Suprapubic skin (tissue), 4 donors: ENCODE measurements around the gene FGF2. TPM values are rescaled to one million over a fixed set of nuclear protein-coding genes. Genes with fewer than 3 reads are reported as not detected.

Experiments used
- DNase-seq, 2 donors: peaks; one replicate each; pipeline ENCODE4 v3.0.0-alpha.2; 2019; ENCODE audit warnings: low spot score in 2 of 2
- H3K27ac ChIP-seq: fragments of 200-600 bp; sonication (generic); one replicate; pipeline ENCODE4 v1.5.1; 2019
- H3K27me3 ChIP-seq: fragments of 200-600 bp; sonication (generic); one replicate; pipeline ENCODE4 v1.5.1; 2019
- H3K36me3 ChIP-seq: fragments of 200-600 bp; sonication (generic); one replicate; pipeline ENCODE4 v1.5.1; 2019
- H3K4me1 ChIP-seq: fragments of 200-600 bp; sonication (generic); one replicate; pipeline ENCODE4 v1.5.1; 2019
- H3K4me3 ChIP-seq: fragments of 200-600 bp; sonication (generic); one replicate; pipeline ENCODE4 v1.5.1; 2019; ENCODE audit warnings: mild to moderate bottlenecking
- H3K9me3 ChIP-seq: fragments of 200-600 bp; sonication (generic); one replicate; pipeline ENCODE4 v1.5.1; 2019
- EP300 ChIP-seq: sonication (generic); formaldehyde crosslinking; IDR thresholded peaks from one replicate; pipeline ENCODE4 v1.6.1; 2017; ENCODE audit warnings: antibody characterized with exemption
- POLR2A ChIP-seq, 2 donors: fragments of 450-650 bp; IDR thresholded peaks; one replicate each; pipeline ENCODE4 v1.6.1; 2017; ENCODE audit warnings: antibody characterized with exemption in 2 of 2, mild to moderate bottlenecking in 2 of 2, moderate library complexity in 2 of 2
- POLR2AphosphoS5 ChIP-seq, 3 donors: sonication (generic); formaldehyde crosslinking; IDR thresholded peaks; one replicate each; pipeline ENCODE4 v1.6.1; 2017; ENCODE audit warnings: antibody characterized with exemption in 3 of 3
- WGBS: methylation state at CpG from one replicate; pipeline ENCODE4 v1.1.5; 2018; 5-methylcytosine and 5-hydroxymethylcytosine counted together
- total RNA-seq, 4 donors: library from RNA; depleted of rRNA; stranded (reverse); fragments of >200 nt; gene quantifications; one replicate each; pipeline ENCODE4 v1.1.0, GENCODE V29; 2016
- TF ChIP-seq, protein P1 (sequence below), 2 donors: fragments of 200-600 bp in 1 of 2; fragments of 450-650 bp in 1 of 2; sonication (generic) in 1 of 2; IDR thresholded peaks; one replicate each; pipeline ENCODE4 v1.5.1; 2016 to 2019; ENCODE audit warnings: antibody characterized with exemption in 2 of 2, mild to moderate bottlenecking in 1 of 2, moderate library complexity in 1 of 2

Gene FGF2
- total RNA-seq, 4 donors from 2014 or later, result 3.0 to 8.2 (median 5.8) TPM

DNA sequence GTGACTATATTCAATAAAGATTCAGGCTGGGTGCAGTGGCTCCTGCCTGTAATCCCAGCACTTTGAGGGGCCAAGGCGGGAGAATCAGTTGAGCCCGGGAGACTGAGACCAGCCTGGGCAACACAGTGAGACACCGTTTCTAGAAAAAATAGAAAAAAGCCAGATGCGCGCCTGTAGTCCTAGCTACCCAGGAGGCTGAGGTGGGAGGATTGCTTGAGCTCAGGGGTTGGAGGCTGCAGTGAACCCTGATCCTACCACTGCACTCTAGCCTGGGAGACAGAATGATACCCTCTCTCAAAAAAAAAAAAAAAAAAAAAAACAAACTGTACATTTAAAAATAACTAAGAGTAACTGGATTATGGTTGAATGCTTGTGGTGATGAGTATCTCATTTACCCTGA, 94.7 kb downstream of the FGF2 start:
- H3K27me3 ChIP-seq, result no peaks in the 10 kb centered on the region
- 92% methylated on average over 5 of the region's 5 CpGs for WGBS
- no peaks in the 10 kb centered on the region for H3K9me3 ChIP-seq
- TF ChIP-seq POLR2A (IDR thresholded peaks at IDR 0.05) (no peak), POLR2AphosphoS5 (IDR thresholded peaks at IDR 0.05) (no peak), EP300 (no peak)
- TF ChIP-seq, protein P1, sequence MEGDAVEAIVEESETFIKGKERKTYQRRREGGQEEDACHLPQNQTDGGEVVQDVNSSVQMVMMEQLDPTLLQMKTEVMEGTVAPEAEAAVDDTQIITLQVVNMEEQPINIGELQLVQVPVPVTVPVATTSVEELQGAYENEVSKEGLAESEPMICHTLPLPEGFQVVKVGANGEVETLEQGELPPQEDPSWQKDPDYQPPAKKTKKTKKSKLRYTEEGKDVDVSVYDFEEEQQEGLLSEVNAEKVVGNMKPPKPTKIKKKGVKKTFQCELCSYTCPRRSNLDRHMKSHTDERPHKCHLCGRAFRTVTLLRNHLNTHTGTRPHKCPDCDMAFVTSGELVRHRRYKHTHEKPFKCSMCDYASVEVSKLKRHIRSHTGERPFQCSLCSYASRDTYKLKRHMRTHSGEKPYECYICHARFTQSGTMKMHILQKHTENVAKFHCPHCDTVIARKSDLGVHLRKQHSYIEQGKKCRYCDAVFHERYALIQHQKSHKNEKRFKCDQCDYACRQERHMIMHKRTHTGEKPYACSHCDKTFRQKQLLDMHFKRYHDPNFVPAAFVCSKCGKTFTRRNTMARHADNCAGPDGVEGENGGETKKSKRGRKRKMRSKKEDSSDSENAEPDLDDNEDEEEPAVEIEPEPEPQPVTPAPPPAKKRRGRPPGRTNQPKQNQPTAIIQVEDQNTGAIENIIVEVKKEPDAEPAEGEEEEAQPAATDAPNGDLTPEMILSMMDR (IDR thresholded peaks at IDR 0.05), result no peak
- peak overlapping the region; percentile 83 for H3K4me3 ChIP-seq
- peaks cover 4% of the 10 kb centered on the region for H3K36me3 ChIP-seq
- no peak for DNase-seq
- no peak overlapping the region for H3K27ac ChIP-seq
- peaks cover 25% of the 10 kb centered on the region for H3K4me1 ChIP-seq

DNA sequence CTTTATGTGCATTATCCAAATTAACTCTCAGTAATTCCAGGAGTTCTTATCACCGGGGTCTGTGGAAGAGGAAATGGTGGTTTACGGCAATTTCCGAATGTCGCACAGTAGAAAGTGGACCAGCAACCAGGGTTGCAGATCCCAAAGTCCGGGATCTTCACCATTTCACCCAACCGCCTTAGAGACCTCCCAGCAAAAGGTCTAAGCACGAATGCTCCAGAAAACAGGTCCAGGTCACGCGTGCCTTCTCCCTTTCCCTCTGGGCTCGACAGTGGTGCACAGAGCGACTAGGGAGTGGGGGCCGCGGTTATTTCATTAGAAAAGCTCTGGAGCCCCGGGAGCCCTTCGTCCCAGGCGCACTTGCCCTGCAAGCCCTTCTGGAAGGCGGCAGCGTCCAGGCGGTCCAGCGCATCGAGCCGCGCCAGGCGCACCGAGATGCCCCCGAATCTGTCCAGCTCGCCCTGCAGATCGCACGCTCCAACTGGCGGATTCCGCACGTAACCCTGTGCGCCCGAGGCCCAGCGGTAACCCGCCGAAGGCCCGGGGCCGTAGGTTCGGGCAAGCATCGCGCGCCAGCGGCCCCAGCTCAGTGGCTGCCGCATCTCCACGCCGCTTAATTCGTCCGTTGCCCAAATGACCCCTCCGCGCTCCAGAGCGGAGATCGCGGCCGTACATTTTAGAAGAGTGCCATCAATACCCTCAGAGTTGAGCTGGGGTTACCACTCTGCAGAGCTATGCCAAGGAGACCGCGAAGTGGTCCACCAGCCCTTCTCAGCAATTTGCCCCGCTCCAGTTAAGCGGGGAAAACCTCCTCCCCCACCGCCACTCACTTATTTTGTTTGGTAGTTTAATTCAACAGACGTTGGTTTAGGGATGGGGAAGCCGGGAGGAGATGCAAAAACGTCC, 95.6 kb downstream of the FGF2 start, which contains the start of gene NUDT6:
Gene NUDT6, minus strand, starts transcription at position 627 of the 906 bp plus-strand sequence. Its CDS starts 25 bp downstream, at position 602.
- H3K27ac ChIP-seq, result peak within 1 kb of the TSS; percentile 59
- H3K4me3 ChIP-seq, result peak within 1 kb of the TSS; percentile 83
- under 1% methylated on average over 23 of the region's 63 CpGs for WGBS
- H3K9me3 ChIP-seq, result no peaks in the 10 kb centered on the region
- H3K36me3 ChIP-seq, result no peaks in the 10 kb centered on the region
- peaks cover 25% of the 10 kb centered on the region for H3K4me1 ChIP-seq
- DNase-seq, result peak; percentile 68 to 82
- no peak for TF ChIP-seq EP300
- TF ChIP-seq, protein P1 (IDR thresholded peaks at IDR 0.05), result no peak
- TF ChIP-seq POLR2AphosphoS5 (IDR thresholded peaks at IDR 0.05), result no peak
- TF ChIP-seq POLR2A (IDR thresholded peaks at IDR 0.05), result no peak
- H3K27me3 ChIP-seq, result no peaks in the 10 kb centered on the region

DNA sequence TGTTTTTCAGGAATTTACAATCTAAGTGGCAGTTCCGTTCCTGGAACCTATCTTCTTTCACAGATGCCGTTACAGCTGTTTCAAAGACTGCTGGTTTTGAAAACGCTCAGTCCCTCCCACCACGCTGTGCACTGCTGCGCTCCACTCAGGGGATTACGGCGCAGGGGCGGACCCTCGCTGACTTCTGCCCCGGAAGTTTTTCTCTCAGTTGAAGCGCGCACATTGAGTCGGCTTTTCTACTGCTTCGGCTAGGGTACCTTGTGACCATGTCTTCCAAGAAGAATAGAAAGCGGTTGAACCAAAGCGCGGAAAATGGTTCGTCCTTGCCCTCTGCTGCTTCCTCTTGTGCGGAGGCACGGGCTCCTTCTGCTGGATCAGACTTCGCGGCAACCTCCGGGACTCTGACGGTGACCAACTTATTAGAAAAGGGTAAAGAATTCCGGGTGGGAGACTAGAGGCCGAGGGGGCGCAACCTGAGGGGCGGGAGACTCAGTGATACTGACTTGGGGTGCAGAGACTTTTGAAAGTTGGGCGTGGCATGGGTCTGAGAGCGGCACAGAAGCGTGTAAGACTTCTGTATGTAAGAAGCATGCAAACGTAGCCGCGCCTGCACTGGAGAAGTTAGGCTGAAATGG, 96.4 kb downstream of the FGF2 start:
- Histone ChIP-seq H3K4me1 (peaks cover 25% of the 10 kb centered on the region), H3K36me3 (no peaks in the 10 kb centered on the region), H3K4me3 (peak overlapping the region; percentile 83), H3K27me3 (no peaks in the 10 kb centered on the region), H3K9me3 (no peaks in the 10 kb centered on the region), H3K27ac (peak overlapping the region; percentile 59)
- WGBS, result under 1% methylated on average over 34 of the region's 34 CpGs
- TF ChIP-seq, protein P1 (IDR thresholded peaks at IDR 0.05), result no peak
- TF ChIP-seq POLR2A (IDR thresholded peaks at IDR 0.05), result no peak
- TF ChIP-seq EP300, result no peak
- TF ChIP-seq POLR2AphosphoS5 (IDR thresholded peaks at IDR 0.05), result no peak
- peak; percentile 88 to 90 for DNase-seq

DNA sequence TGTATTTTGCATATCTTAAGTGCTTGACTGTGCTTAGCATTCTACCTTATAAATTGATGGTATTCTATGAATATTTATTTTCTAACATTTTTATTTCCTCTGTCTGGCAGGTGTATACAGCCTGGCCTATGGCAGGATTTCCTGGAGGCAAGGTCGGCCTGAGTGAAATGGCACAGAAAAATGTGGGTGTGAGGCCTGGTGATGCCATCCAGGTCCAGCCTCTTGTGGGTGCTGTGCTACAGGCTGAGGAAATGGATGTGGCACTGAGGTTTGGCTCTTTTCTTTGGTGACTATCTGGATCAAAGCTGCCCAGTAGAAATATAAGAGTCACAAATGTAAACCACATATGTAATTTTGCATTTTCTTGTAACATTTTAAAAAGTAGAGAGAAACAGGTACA, 102.3 kb downstream of the FGF2 start:
- H3K4me3 ChIP-seq, result no peak overlapping the region
- DNase-seq, result no peak
- no peak overlapping the region for H3K27ac ChIP-seq
- peaks cover 25% of the 10 kb centered on the region for H3K36me3 ChIP-seq
- 77% methylated on average over 1 of the region's 1 CpG for WGBS
- no peaks in the 10 kb centered on the region for H3K9me3 ChIP-seq
- H3K4me1 ChIP-seq, result peaks cover 13% of the 10 kb centered on the region
- H3K27me3 ChIP-seq, result no peaks in the 10 kb centered on the region
- TF ChIP-seq, protein P1 (IDR thresholded peaks at IDR 0.05), result no peak
- TF ChIP-seq EP300 (no peak), POLR2A (IDR thresholded peaks at IDR 0.05) (no peak)

DNA sequence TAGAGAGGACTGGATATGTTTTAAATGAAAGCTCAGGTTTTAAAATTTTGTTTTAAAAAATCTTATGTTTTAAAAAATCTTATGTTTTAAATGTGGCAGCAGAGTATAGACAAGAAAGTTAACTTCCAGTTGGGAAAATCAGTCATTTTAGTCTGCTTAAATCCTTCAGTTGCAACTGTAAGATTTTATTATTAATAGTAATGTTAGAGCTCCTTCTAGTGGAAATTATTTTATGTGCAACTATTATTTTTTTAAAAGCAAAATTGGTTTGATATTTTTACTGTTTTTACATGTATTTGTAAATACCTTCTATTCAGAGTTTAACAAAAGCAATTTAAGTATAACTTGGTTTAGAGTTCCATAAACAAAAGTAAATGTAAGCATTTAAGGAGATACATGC, 104.2 kb downstream of the FGF2 start:
- TF ChIP-seq, protein P1 (IDR thresholded peaks at IDR 0.05), result peak; percentile 18 to 41
- no peak for TF ChIP-seq POLR2A (IDR thresholded peaks at IDR 0.05)
- TF ChIP-seq POLR2AphosphoS5 (IDR thresholded peaks at IDR 0.05), result no peak
- no peak for TF ChIP-seq EP300
- no peaks in the 10 kb centered on the region for H3K4me1 ChIP-seq
- no peak for DNase-seq
- H3K27me3 ChIP-seq, result no peaks in the 10 kb centered on the region
- no peak overlapping the region for H3K4me3 ChIP-seq
- H3K27ac ChIP-seq, result no peak overlapping the region
- H3K9me3 ChIP-seq, result no peaks in the 10 kb centered on the region
- peaks cover 39% of the 10 kb centered on the region for H3K36me3 ChIP-seq
